Sigmoid colon (tissue), 4 donors: Measurements from ENCODE around the gene PRRG4.

Experiments used
- CTCF ChIP-seq, 4 experiments: fragments of 450-650 bp in 3 of 4; fragments of 200-600 bp in 1 of 4; IDR thresholded peaks; one replicate each; pipeline ENCODE4 v1.5.1; 2016 to 2019; ENCODE audit warnings: antibody characterized with exemption in 4 of 4, mild to moderate bottlenecking in 3 of 4, moderate library complexity in 2 of 4
- EP300 ChIP-seq, 4 donors: sonication (generic); formaldehyde crosslinking; IDR thresholded peaks; one replicate each; pipeline ENCODE4 v1.6.1; 2017; ENCODE audit warnings: antibody characterized with exemption in 4 of 4
- POLR2A ChIP-seq, 2 donors: fragments of 450-650 bp; IDR thresholded peaks; one replicate each; pipeline ENCODE4 v1.6.1; 2016; ENCODE audit warnings: antibody characterized with exemption in 2 of 2, mild to moderate bottlenecking in 2 of 2, moderate library complexity in 2 of 2
- POLR2AphosphoS5 ChIP-seq, 4 donors: sonication (generic); formaldehyde crosslinking; IDR thresholded peaks; one replicate each; pipeline ENCODE4 v1.6.1; 2017; ENCODE audit warnings: antibody characterized with exemption in 4 of 4

GRCh38 chr11:32781721-32782120 is 48.0 kb upstream of the PRRG4 start:
- TF ChIP-seq EP300 (IDR thresholded peaks at IDR 0.05) (no peak), CTCF (IDR thresholded peaks at IDR 0.05) (no peak), POLR2A (IDR thresholded peaks at IDR 0.05) (no peak), POLR2AphosphoS5 (IDR thresholded peaks at IDR 0.05) (no peak)
